Activated gamma-delta T cell treated with anti-CD3 and anti-CD28 coated beads, Interleukin-2, amount 50 U/mL, for 16 hours (primary cell): ENCODE results near the gene EIF2B5.
"Not testable (repeated sequence)": the region's sequence is repeated elsewhere in the genome, so short reads cannot be mapped to it uniquely, and the experiment has no call there.

ENCODE experiments used
- DNase-seq: peaks from one replicate; pipeline ENCODE4 v3.0.0-alpha.2; 2020; ENCODE audit warnings: low read depth

EIF2B5 gene

DNA sequence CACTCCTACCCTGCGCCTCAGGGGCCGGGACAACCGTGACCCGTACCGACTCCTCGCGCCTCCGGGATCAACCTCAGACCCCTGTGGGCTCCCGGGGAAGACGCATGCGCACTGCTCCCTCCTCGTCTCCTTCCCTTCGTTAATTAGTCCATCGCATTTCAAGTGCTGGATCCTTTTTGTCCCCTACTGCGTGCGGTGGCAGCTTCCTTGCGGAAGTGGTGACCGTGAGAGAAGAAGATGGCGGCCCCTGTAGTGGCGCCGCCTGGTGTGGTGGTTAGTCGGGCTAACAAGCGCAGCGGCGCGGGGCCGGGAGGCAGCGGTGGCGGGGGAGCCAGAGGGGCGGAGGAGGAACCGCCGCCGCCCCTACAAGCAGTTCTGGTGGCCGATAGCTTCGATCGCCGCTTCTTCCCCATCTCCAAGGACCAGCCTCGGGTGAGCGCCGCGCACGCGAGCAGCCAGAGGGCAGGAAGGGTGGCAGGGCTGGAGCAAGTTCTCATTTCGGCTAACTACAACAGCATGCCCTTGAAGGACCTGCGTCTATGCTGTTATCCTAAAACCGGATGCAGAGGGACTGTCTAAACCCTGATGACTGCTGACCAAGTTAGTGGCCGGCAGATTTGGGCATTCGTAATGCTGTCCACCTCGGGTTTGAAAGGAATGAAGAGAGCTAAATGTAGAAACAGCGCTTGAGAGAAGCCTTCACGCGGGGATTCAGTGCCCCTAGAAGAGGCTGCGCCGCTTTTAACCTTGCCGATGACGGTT, at the start of gene EIF2B5:
EIF2B5 (plus strand) TSS at position 210 of the 762 bp plus-strand sequence; CDS start at position 238, 28 bp downstream.
- DNase-seq: peak; percentile 80

- no peak for DNase-seq
Measured at GRCh38 chr3:184085389-184085852, 49.7 kb upstream of the EIF2B5 start.

DNA sequence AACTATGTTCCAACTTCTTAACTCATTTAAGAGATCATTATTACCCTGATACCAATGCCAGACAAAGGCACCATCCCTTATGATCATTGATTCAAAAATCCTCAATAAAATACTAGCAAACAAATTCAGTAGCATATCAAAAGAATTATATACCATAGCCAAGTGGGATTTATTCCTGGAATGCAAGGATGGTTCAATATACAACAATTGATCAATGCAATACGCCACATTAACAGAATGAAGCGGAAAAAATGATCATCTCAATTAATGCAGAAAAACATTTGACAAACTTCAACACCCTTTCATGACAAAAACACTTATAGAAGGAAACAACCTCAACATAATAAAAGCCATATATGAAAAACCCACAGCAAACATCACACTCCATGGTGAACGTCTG, 43.0 kb upstream of the EIF2B5 start:
- no peak for DNase-seq

GRCh38 chr3:184096811-184097383, 38.3 kb upstream of the EIF2B5 start, which contains the start of gene HTR3E:
HTR3E (plus strand) TSS chr3:184097064; CDS start chr3:184097530, 466 bp downstream.
- no peak for DNase-seq

DNA sequence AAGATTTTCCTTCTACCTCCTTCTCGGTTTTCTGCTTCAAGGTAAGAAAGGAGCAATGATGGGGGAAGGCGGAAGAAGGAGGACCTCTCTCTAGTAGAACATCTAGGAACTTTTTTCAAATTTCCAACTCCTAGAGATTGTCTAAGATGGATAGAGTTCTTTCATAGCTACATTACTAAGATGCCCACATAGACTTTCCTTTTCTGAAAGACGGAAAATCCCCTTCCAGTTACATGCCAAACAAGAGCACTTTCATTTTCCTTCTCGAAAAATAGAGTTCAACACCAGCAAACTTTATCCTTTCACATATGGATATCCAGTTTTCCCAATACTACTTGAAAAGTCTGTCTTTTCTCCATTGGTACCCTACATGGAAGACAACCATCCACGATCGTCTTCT, 37.6 kb upstream of the EIF2B5 start:
- DNase-seq: no peak

GRCh38 chr3:184099806-184100686, 35.1 kb upstream of the EIF2B5 start:
- no peak for DNase-seq

GRCh38 chr3:184110316-184110725, 24.8 kb upstream of the EIF2B5 start:
- no peak for DNase-seq

- DNase-seq: no peak
Measured at GRCh38 chr3:184116017-184116416, 19.1 kb upstream of the EIF2B5 start.

- no peak for DNase-seq
Measured at GRCh38 chr3:184117636-184118035, 17.5 kb upstream of the EIF2B5 start.

- not testable (repeated sequence) for DNase-seq
Measured at GRCh38 chr3:184121031-184121430, 14.1 kb upstream of the EIF2B5 start.

GRCh38 chr3:184126006-184126405, 9.2 kb upstream of the EIF2B5 start:
- no peak for DNase-seq

DNA sequence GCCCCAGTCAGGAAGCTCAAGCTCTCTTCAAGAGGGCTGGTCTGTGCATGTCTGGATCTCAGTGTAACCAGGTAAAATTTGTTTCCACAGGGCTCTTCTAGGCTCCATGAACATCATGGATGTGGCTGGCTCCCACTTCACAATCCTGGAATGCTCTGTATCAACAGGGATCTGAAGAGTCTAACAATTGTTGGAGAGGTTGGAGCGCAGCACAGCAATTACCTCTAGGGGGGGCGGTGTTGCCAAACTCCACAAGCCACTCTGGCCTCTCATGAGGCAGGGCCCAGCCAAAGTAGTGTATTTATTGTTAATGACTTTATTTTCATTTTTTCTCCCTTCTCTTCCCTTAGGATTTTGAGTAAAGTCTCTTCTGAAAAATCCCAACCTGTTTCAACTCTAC, 6.1 kb upstream of the EIF2B5 start:
- no peak for DNase-seq

DNA sequence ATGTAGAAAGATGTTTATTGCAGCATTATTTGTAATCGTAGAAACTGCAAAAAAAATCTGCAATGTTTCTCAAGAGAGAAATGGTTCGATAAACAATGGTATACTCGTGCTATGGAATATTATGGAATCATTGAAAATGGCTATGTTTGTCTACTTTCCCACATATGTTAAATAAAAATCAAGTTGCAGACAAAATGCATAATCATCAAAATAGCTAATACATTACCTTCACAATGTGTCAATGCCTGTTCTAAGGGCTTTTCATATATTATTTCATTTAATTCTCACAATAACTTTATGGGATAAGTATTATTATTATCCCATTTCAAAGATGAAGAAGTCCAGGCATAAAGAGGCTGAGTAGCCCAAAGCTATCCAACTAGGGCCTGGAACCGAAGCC, 2.2 kb upstream of the EIF2B5 start:
- no peak for DNase-seq

- DNase-seq: no peak
Measured at GRCh38 chr3:184133840-184134745, 1.1 kb upstream of the EIF2B5 start.

- DNase-seq: no peak
Measured at GRCh38 chr3:184134746-184135148, 411 bp upstream of the EIF2B5 start.

GRCh38 chr3:184135911-184136260, 728 bp downstream of the EIF2B5 start:
- DNase-seq: no peak

- no peak for DNase-seq
Measured at GRCh38 chr3:184140436-184140835, 5.3 kb downstream of the EIF2B5 start.

- no peak for DNase-seq
Measured at GRCh38 chr3:184142199-184142598, 7.0 kb downstream of the EIF2B5 start.

- no peak for DNase-seq
Measured at GRCh38 chr3:184143327-184143726, 8.2 kb downstream of the EIF2B5 start.

- DNase-seq: no peak
Measured at GRCh38 chr3:184144505-184144904, 9.3 kb downstream of the EIF2B5 start.

- no peak for DNase-seq
Measured at GRCh38 chr3:184145111-184145524, 10.0 kb downstream of the EIF2B5 start.
